Activated naive CD4-positive, alpha-beta T cell treated with anti-CD3 and anti-CD28 coated beads for 36 hours (primary cell): ENCODE results near the gene CFAP91. TPM values are rescaled to one million over a fixed set of nuclear protein-coding genes. Genes with fewer than 3 reads are reported as not detected.
A peak's percentile ranks its signal among the peaks of the same experiment; 100 is the strongest.

Experiments
- CTCF ChIA-PET: fragments of 350-600 bp; sonication (Branson Sonifier 250); formaldehyde crosslinking; loops from one replicate; lab custom pipeline; 2021; ENCODE audit warnings: antibody characterized with exemption; lab: Charles Lee
- DNase-seq: peaks from one replicate; pipeline ENCODE4 v3.0.0-alpha.2; 2020
- H3K27ac Mint-ChIP-seq: one replicate; pipeline ENCODE4 v1.8.0; 2021; ENCODE audit warnings: mild to moderate bottlenecking, mixed read lengths
- H3K27me3 Mint-ChIP-seq: one replicate; pipeline ENCODE4 v1.8.0; 2021; ENCODE audit warnings: low read depth, mixed read lengths
- H3K36me3 Mint-ChIP-seq: one replicate; pipeline ENCODE4 v1.8.0; 2021; ENCODE audit warnings: low read depth, mixed read lengths
- H3K4me1 Mint-ChIP-seq: one replicate; pipeline ENCODE4 v1.8.0; 2021; ENCODE audit warnings: low read depth, mixed read lengths
- H3K4me3 Mint-ChIP-seq: one replicate; pipeline ENCODE4 v1.8.0; 2021; ENCODE audit warnings: mild to moderate bottlenecking, moderate library complexity, mixed read lengths
- H3K9me3 Mint-ChIP-seq: one replicate; pipeline ENCODE4 v1.8.0; 2021; ENCODE audit warnings: mixed read lengths
- intact Hi-C: fragments of 100-400 bp; cut with micrococcal nuclease; formaldehyde crosslinking; loops from one replicate; pipeline ENCODE4 v1.15.1; 2023
- total RNA-seq, 2 experiments: library from RNA; stranded (reverse); gene quantifications; one replicate each; pipeline ENCODE4 v1.2.3, GENCODE V29; 2021

Gene CFAP91
- total RNA-seq, 2 experiments from 2014 or later: 0.26 to 0.57 TPM

GRCh38 chr3:119726909-119727308 is 24.1 kb downstream of the CFAP91 start:
- intact Hi-C loops: no loop called here
- CTCF ChIA-PET: interaction anchor here (1.7 kb wide), 1 partner anchor 82 kb away, joined by 4 read pairs; no protein-coding TSS in a partner anchor
- Mint-ChIP-seq H3K4me3 (no peak overlapping the region), H3K27ac (no peak overlapping the region), H3K4me1 (no peaks in the 10 kb centered on the region), H3K9me3 (no peaks in the 10 kb centered on the region), H3K27me3 (no peaks in the 10 kb centered on the region), H3K36me3 (no peaks in the 10 kb centered on the region)
- DNase-seq: no peak

GRCh38 chr3:119729996-119730395 is 27.2 kb downstream of the CFAP91 start:
- Mint-ChIP-seq H3K27me3 (no peaks in the 10 kb centered on the region), H3K36me3 (no peaks in the 10 kb centered on the region)
- intact Hi-C loops: no loop called here

GRCh38 chr3:119731560-119732343 is 28.9 kb downstream of the CFAP91 start:
- Mint-ChIP-seq H3K4me3 (no peak overlapping the region), H3K36me3 (no peaks in the 10 kb centered on the region), H3K27ac (no peak overlapping the region), H3K4me1 (no peaks in the 10 kb centered on the region), H3K27me3 (no peaks in the 10 kb centered on the region), H3K9me3 (no peaks in the 10 kb centered on the region)
- intact Hi-C loops: no loop called here
- peak; percentile 11 for DNase-seq
- CTCF ChIA-PET: no interaction called here

More at GRCh38 chr3:119729996-119730395, 27.2 kb downstream of the CFAP91 start:
- Mint-ChIP-seq H3K4me1 (no peaks in the 10 kb centered on the region), H3K4me3 (no peak overlapping the region), H3K9me3 (no peaks in the 10 kb centered on the region), H3K27ac (no peak overlapping the region)
- no peak for DNase-seq
- CTCF ChIA-PET: no interaction called here

- no peak overlapping the region for H3K27ac Mint-ChIP-seq
- CTCF ChIA-PET: interaction anchor here (1.4 to 1.8 kb wide), 2 partner anchors 9 to 11 kb away, joined by 4 to 5 read pairs; no protein-coding TSS in a partner anchor
- H3K4me3 Mint-ChIP-seq: no peak overlapping the region
- no peaks in the 10 kb centered on the region for H3K36me3 Mint-ChIP-seq
- H3K27me3 Mint-ChIP-seq: peaks cover 3% of the 10 kb centered on the region
- H3K9me3 Mint-ChIP-seq: no peaks in the 10 kb centered on the region
- H3K4me1 Mint-ChIP-seq: no peaks in the 10 kb centered on the region
- intact Hi-C loops: no loop called here
- DNase-seq: no peak
Observed at GRCh38 chr3:119733812-119734211, 31.0 kb downstream of the CFAP91 start.

GRCh38 chr3:119738741-119739140 is 35.9 kb downstream of the CFAP91 start:
- H3K4me3 Mint-ChIP-seq: no peak overlapping the region
- H3K27ac Mint-ChIP-seq: no peak overlapping the region
- no peaks in the 10 kb centered on the region for H3K9me3 Mint-ChIP-seq
- H3K4me1 Mint-ChIP-seq: no peaks in the 10 kb centered on the region
- peaks cover 23% of the 10 kb centered on the region for H3K27me3 Mint-ChIP-seq
- CTCF ChIA-PET: no interaction called here
- intact Hi-C loops: no loop called here
- H3K36me3 Mint-ChIP-seq: no peaks in the 10 kb centered on the region
- no peak for DNase-seq

- no peaks in the 10 kb centered on the region for H3K4me1 Mint-ChIP-seq
- intact Hi-C loops: no loop called here
- peaks cover 27% of the 10 kb centered on the region for H3K27me3 Mint-ChIP-seq
- H3K4me3 Mint-ChIP-seq: no peak overlapping the region
- H3K9me3 Mint-ChIP-seq: no peaks in the 10 kb centered on the region
- CTCF ChIA-PET: interaction anchor here (0.7 to 1.3 kb wide), 4 partner anchors 9 to 141 kb away, joined by 3 to 5 read pairs (median 3); no protein-coding TSS in a partner anchor
- no peaks in the 10 kb centered on the region for H3K36me3 Mint-ChIP-seq
- H3K27ac Mint-ChIP-seq: no peak overlapping the region
- DNase-seq: no peak
Observed at GRCh38 chr3:119741657-119742590, 39.1 kb downstream of the CFAP91 start.

- no peak overlapping the region for H3K27ac Mint-ChIP-seq
- H3K9me3 Mint-ChIP-seq: no peaks in the 10 kb centered on the region
- H3K27me3 Mint-ChIP-seq: peaks cover 26% of the 10 kb centered on the region
- no peaks in the 10 kb centered on the region for H3K4me1 Mint-ChIP-seq
- no peaks in the 10 kb centered on the region for H3K36me3 Mint-ChIP-seq
- intact Hi-C loops: no loop called here
- DNase-seq: no peak
- H3K4me3 Mint-ChIP-seq: no peak overlapping the region
- CTCF ChIA-PET: interaction anchor here (0.6 to 1.4 kb wide), 3 partner anchors 26 to 243 kb away, joined by 3 read pairs; no protein-coding TSS in a partner anchor
Observed at GRCh38 chr3:119743921-119744320, 41.1 kb downstream of the CFAP91 start.

- Mint-ChIP-seq H3K36me3 (no peaks in the 10 kb centered on the region), H3K4me1 (no peaks in the 10 kb centered on the region), H3K27ac (no peak overlapping the region), H3K9me3 (no peaks in the 10 kb centered on the region), H3K4me3 (no peak overlapping the region), H3K27me3 (peaks cover 24% of the 10 kb centered on the region)
- DNase-seq: no peak
- intact Hi-C loops: no loop called here
- CTCF ChIA-PET: interaction anchor here (0.6 kb wide), 1 partner anchor 392 kb away, joined by 4 read pairs; no protein-coding TSS in a partner anchor
Observed at GRCh38 chr3:119745942-119746341, 43.1 kb downstream of the CFAP91 start.

- CTCF ChIA-PET: interaction anchor here (0.6 kb wide), 1 partner anchor 392 kb away, joined by 4 read pairs; no protein-coding TSS in a partner anchor
- Mint-ChIP-seq H3K27ac (no peak overlapping the region), H3K27me3 (peaks cover 23% of the 10 kb centered on the region), H3K36me3 (no peaks in the 10 kb centered on the region), H3K9me3 (no peaks in the 10 kb centered on the region), H3K4me3 (no peak overlapping the region), H3K4me1 (no peaks in the 10 kb centered on the region)
- DNase-seq: no peak
- intact Hi-C loops: no loop called here
Observed at GRCh38 chr3:119746423-119746822, 43.6 kb downstream of the CFAP91 start.

- Mint-ChIP-seq H3K9me3 (no peaks in the 10 kb centered on the region), H3K4me3 (no peak overlapping the region), H3K27ac (no peak overlapping the region), H3K36me3 (no peaks in the 10 kb centered on the region), H3K4me1 (no peaks in the 10 kb centered on the region), H3K27me3 (peaks cover 15% of the 10 kb centered on the region)
- intact Hi-C loops: no loop called here
- DNase-seq: no peak
- CTCF ChIA-PET: no interaction called here
Observed at GRCh38 chr3:119747357-119747756, 44.5 kb downstream of the CFAP91 start.

GRCh38 chr3:119748991-119749390 is 46.2 kb downstream of the CFAP91 start:
- no peak for DNase-seq
- Mint-ChIP-seq H3K36me3 (no peaks in the 10 kb centered on the region), H3K4me3 (no peak overlapping the region), H3K9me3 (no peaks in the 10 kb centered on the region), H3K4me1 (no peaks in the 10 kb centered on the region), H3K27me3 (peaks cover 10% of the 10 kb centered on the region), H3K27ac (no peak overlapping the region)
- CTCF ChIA-PET: no interaction called here
- intact Hi-C loops: no loop called here

- no peak overlapping the region for H3K4me3 Mint-ChIP-seq
- CTCF ChIA-PET: no interaction called here
- no peaks in the 10 kb centered on the region for H3K36me3 Mint-ChIP-seq
- DNase-seq: no peak
- intact Hi-C loops: no loop called here
- H3K9me3 Mint-ChIP-seq: no peaks in the 10 kb centered on the region
- H3K27me3 Mint-ChIP-seq: peaks cover 13% of the 10 kb centered on the region
- no peaks in the 10 kb centered on the region for H3K4me1 Mint-ChIP-seq
- H3K27ac Mint-ChIP-seq: no peak overlapping the region
Observed at GRCh38 chr3:119751423-119751822, 48.6 kb downstream of the CFAP91 start.
